Measurements from ENCODE around the gene C9orf152. TPM values are rescaled to one million over a fixed set of nuclear protein-coding genes. Genes with fewer than 3 reads are reported as not detected.

Gene C9orf152
- total RNA-seq, 1 experiment from 2014 or later, result not detected

- H4K20me1 ChIP-seq (ENCODE audit: insufficient read depth, low read depth, low read length), result no peaks in the 10 kb centered on the region
- H3K27me3 ChIP-seq (ENCODE audit: low read length), result no peaks in the 10 kb centered on the region
- peaks cover 18% of the 10 kb centered on the region for H3K4me1 ChIP-seq (ENCODE audit: low read length)
- no peak overlapping the region for H3K27ac ChIP-seq (ENCODE audit: low read length)
- DNase-seq, result no peak
- no peaks in the 10 kb centered on the region for H3K9me2 ChIP-seq (replicated peaks; ENCODE audit: insufficient read depth, low read length)
- no peak overlapping the region for H3K9ac ChIP-seq (ENCODE audit: low read length)
- no peaks in the 10 kb centered on the region for H3K79me2 ChIP-seq (ENCODE audit: low read length)
- no peaks in the 10 kb centered on the region for H3K9me3 ChIP-seq (ENCODE audit: low read length)
- no peaks in the 10 kb centered on the region; the same call in 1 of the 2 replicates for H3K36me3 ChIP-seq (ENCODE audit: insufficient read depth, low read length)
- H3K4me3 ChIP-seq (ENCODE audit: low read length), result no peak overlapping the region
- no peak overlapping the region for H2AFZ ChIP-seq (ENCODE audit: low read length)
- no peak overlapping the region for H3K4me2 ChIP-seq (ENCODE audit: low read depth, low read length, poor library complexity, severe bottlenecking)
These were observed 54.5 kb downstream of the C9orf152 start for GRCh38 chr9:110153431-110153830.

GRCh38 chr9:110152704-110153374 is 55.1 kb downstream of the C9orf152 start:
- H2AFZ ChIP-seq (ENCODE audit: low read length), result no peak overlapping the region
- H3K36me3 ChIP-seq (ENCODE audit: insufficient read depth, low read length), result no peaks in the 10 kb centered on the region; the same call in 1 of the 2 replicates
- H3K4me3 ChIP-seq (ENCODE audit: low read length), result no peak overlapping the region
- peaks cover 24% of the 10 kb centered on the region for H3K4me1 ChIP-seq (ENCODE audit: low read length)
- H3K9ac ChIP-seq (ENCODE audit: low read length), result no peak overlapping the region
- no peaks in the 10 kb centered on the region for H3K9me2 ChIP-seq (replicated peaks; ENCODE audit: insufficient read depth, low read length)
- H3K27me3 ChIP-seq (ENCODE audit: low read length), result no peaks in the 10 kb centered on the region
- H3K27ac ChIP-seq (ENCODE audit: low read length), result no peak overlapping the region
- H4K20me1 ChIP-seq (ENCODE audit: insufficient read depth, low read depth, low read length), result no peaks in the 10 kb centered on the region
- DNase-seq, result peak; percentile 86
- no peaks in the 10 kb centered on the region for H3K79me2 ChIP-seq (ENCODE audit: low read length)
- no peaks in the 10 kb centered on the region for H3K9me3 ChIP-seq (ENCODE audit: low read length)
- no peak overlapping the region for H3K4me2 ChIP-seq (ENCODE audit: low read depth, low read length, poor library complexity, severe bottlenecking)

Other genes with a start within 250 kb of the C9orf152 start
- gene TXN, start 48.3 kb upstream of the C9orf152 start, total RNA-seq (2014; rRNA removed; shearing (Covaris generic); ENCODE audit: low replicate concordance), result 155 and 292 TPM in 2 replicates
- not detected in 2 replicates for gene TXNDC8, start 129.7 kb upstream of the C9orf152 start, total RNA-seq (2014; rRNA removed; shearing (Covaris generic); ENCODE audit: low replicate concordance)

Data from Karpas-422 (cell line).